ENCODE data around the gene PDE4DIP.
"Not testable (repeated sequence)": the region's sequence is repeated elsewhere in the genome, so short reads cannot be mapped to it uniquely, and the experiment has no call there.

DNA sequence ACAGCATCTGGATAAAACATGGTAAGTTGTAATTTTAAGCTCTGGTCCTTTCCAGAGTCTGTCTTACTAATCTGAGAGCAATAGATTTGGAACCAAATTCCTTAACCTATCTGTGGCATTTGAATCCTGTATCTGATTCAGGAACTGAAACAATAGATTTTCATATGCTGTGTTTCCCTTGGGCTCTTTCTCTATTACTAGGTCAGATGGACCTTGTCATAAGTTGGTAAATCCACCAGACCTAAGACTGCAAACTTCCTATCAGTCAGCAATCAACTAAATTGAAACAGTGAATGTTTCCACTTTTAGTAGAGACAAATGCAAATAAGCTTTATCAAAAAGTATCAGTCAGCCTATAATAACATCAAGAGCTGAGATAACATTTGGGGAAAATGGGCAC is 85.0 kb downstream of the PDE4DIP start:
- not testable (repeated sequence) for TF ChIP-seq MXI1 (conservative IDR thresholded peaks at IDR 0.05; ENCODE audit: poor library complexity, severe bottlenecking); POLR2AphosphoS5 (IDR thresholded peaks at IDR 0.05); EP300 (conservative IDR thresholded peaks at IDR 0.05; ENCODE audit: poor library complexity, severe bottlenecking); EZH2 (IDR thresholded peaks at IDR 0.05; ENCODE audit: borderline replicate concordance, insufficient read depth, low read length, poor library complexity, severe bottlenecking); RAD21 (conservative IDR thresholded peaks at IDR 0.05); TAF1 (IDR thresholded peaks at IDR 0.05; ENCODE audit: low read depth); SMC3 (conservative IDR thresholded peaks at IDR 0.05; ENCODE audit: poor library complexity)
- TF ChIP-seq, protein P1, sequence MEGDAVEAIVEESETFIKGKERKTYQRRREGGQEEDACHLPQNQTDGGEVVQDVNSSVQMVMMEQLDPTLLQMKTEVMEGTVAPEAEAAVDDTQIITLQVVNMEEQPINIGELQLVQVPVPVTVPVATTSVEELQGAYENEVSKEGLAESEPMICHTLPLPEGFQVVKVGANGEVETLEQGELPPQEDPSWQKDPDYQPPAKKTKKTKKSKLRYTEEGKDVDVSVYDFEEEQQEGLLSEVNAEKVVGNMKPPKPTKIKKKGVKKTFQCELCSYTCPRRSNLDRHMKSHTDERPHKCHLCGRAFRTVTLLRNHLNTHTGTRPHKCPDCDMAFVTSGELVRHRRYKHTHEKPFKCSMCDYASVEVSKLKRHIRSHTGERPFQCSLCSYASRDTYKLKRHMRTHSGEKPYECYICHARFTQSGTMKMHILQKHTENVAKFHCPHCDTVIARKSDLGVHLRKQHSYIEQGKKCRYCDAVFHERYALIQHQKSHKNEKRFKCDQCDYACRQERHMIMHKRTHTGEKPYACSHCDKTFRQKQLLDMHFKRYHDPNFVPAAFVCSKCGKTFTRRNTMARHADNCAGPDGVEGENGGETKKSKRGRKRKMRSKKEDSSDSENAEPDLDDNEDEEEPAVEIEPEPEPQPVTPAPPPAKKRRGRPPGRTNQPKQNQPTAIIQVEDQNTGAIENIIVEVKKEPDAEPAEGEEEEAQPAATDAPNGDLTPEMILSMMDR (IDR thresholded peaks at IDR 0.05; ENCODE audit: poor library complexity, severe bottlenecking), result not testable (repeated sequence)
- TF ChIP-seq, protein P2, sequence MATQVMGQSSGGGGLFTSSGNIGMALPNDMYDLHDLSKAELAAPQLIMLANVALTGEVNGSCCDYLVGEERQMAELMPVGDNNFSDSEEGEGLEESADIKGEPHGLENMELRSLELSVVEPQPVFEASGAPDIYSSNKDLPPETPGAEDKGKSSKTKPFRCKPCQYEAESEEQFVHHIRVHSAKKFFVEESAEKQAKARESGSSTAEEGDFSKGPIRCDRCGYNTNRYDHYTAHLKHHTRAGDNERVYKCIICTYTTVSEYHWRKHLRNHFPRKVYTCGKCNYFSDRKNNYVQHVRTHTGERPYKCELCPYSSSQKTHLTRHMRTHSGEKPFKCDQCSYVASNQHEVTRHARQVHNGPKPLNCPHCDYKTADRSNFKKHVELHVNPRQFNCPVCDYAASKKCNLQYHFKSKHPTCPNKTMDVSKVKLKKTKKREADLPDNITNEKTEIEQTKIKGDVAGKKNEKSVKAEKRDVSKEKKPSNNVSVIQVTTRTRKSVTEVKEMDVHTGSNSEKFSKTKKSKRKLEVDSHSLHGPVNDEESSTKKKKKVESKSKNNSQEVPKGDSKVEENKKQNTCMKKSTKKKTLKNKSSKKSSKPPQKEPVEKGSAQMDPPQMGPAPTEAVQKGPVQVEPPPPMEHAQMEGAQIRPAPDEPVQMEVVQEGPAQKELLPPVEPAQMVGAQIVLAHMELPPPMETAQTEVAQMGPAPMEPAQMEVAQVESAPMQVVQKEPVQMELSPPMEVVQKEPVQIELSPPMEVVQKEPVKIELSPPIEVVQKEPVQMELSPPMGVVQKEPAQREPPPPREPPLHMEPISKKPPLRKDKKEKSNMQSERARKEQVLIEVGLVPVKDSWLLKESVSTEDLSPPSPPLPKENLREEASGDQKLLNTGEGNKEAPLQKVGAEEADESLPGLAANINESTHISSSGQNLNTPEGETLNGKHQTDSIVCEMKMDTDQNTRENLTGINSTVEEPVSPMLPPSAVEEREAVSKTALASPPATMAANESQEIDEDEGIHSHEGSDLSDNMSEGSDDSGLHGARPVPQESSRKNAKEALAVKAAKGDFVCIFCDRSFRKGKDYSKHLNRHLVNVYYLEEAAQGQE (IDR thresholded peaks at IDR 0.05; ENCODE audit: borderline replicate concordance), result not testable (repeated sequence)

Data from neural cell (in vitro differentiated cells).